Left lung (tissue), 10 donors: ENCODE data around the gene PHACTR1. TPM values are rescaled to one million over a fixed set of nuclear protein-coding genes. Genes with fewer than 3 reads are reported as not detected.

Source experiments
- ATAC-seq: fragments of 200-7000 bp; cut with Tn5 transposase; one replicate; pipeline ENCODE4 v1.9.1; 2020; ENCODE audit warnings: moderate library complexity
- DNase-seq, 4 donors: peaks; one replicate each; pipeline ENCODE4 v3.0.0-alpha.2; 2013 to 2020
- H3K27ac ChIP-seq, 2 donors: fragments of 200-600 bp; sonication (generic) in 1 of 2; one replicate each; pipeline versions ENCODE4 v1.5.0 to v1.8.0; 2020 to 2021
- H3K27me3 ChIP-seq, 2 donors: fragments of 200-600 bp; sonication (generic) in 1 of 2; one replicate each; pipeline versions ENCODE4 v1.5.0 to v1.8.0; 2020 to 2021
- H3K36me3 ChIP-seq, 2 donors: fragments of 200-600 bp; sonication (generic) in 1 of 2; one replicate each; pipeline versions ENCODE4 v1.5.0 to v1.8.0; 2020 to 2021
- H3K4me1 ChIP-seq, 2 donors: fragments of 200-600 bp; one replicate each; pipeline ENCODE4 v1.8.0; 2021
- H3K4me3 ChIP-seq, 2 donors: fragments of 200-600 bp; sonication (generic) in 1 of 2; one replicate each; pipeline versions ENCODE4 v1.5.0 to v1.8.0; 2020 to 2021; ENCODE audit warnings: mild to moderate bottlenecking in 1 of 2
- H3K9me3 ChIP-seq, 2 donors: fragments of 200-600 bp; sonication (generic) in 1 of 2; one replicate each; pipeline versions ENCODE4 v1.5.0 to v1.8.0; 2020 to 2021
- CTCF ChIP-seq, 2 donors: fragments of 200-600 bp; sonication (generic) in 1 of 2; IDR thresholded peaks; one replicate each; pipeline versions ENCODE4 v1.5.0 to v1.8.0; 2021; ENCODE audit warnings: antibody characterized with exemption in 2 of 2
- intact Hi-C, 2 donors: fragments of 100-400 bp; cut with DNase I; formaldehyde crosslinking; loops; one replicate each; pipeline versions ENCODE4 v1.11.2 to v1.14.2; 2022
- polyA plus RNA-seq, 6 donors: library from polyadenylated mRNA; unstranded; fragments of 120-200 nt; gene quantifications; one replicate each; pipeline ENCODE4 v1.2.1, GENCODE V29; 2013; ENCODE audit not compliant: insufficient read length in 6 of 6
- total RNA-seq, 2 donors: library from RNA; stranded (reverse); fragmentation: NEBNext Ultra II Directional; extraction: Animal tissue kit (Norgen Biotek cat#: 25700); gene quantifications; one replicate each; pipeline ENCODE4 v1.2.1, GENCODE V29; 2021
- donor health status: DM: no; HTN: yes; CAD: no.
- donor health status: DM: no; HTN: no; CAD: no.

The PHACTR1 gene
- total and polyA plus RNA-seq, 8 donors: 12.1 to 53.3 (median 15.8) TPM

- Histone ChIP-seq H3K27me3 (no peaks in the 10 kb centered on the region), H3K36me3 (no peaks in the 10 kb centered on the region), H3K4me1 (peaks cover 0 to 46% of the 10 kb centered on the region in 2 donors), H3K9me3 (no peaks in the 10 kb centered on the region), H3K4me3 (no peak overlapping the region), H3K27ac (peak overlapping the region in 1 of 2 donors; percentile 53)
- no peak for DNase-seq
- intact Hi-C loops: no loop called here
- ATAC-seq: no peak
- TF ChIP-seq CTCF (IDR thresholded peaks at IDR 0.05): no peak
Measured at GRCh38 chr6:13252790-13253189, 536.2 kb downstream of the PHACTR1 start.

GRCh38 chr6:13253272-13253671, 536.7 kb downstream of the PHACTR1 start:
- no peaks in the 10 kb centered on the region for H3K9me3 ChIP-seq
- intact Hi-C loops: no loop called here
- H3K27ac ChIP-seq: peak overlapping the region in 1 of 2 donors; percentile 53
- peak; percentile 44 for ATAC-seq
- DNase-seq: no peak
- TF ChIP-seq CTCF (IDR thresholded peaks at IDR 0.05): no peak
- no peaks in the 10 kb centered on the region for H3K36me3 ChIP-seq
- no peaks in the 10 kb centered on the region for H3K27me3 ChIP-seq
- H3K4me3 ChIP-seq: no peak overlapping the region
- H3K4me1 ChIP-seq: peaks cover 0 to 46% of the 10 kb centered on the region in 2 donors

GRCh38 chr6:13256266-13257001, 539.9 kb downstream of the PHACTR1 start:
- H3K27ac ChIP-seq: peak overlapping the region in 1 of 2 donors; percentile 74
- no peaks in the 10 kb centered on the region for H3K27me3 ChIP-seq
- peak; percentile 32 for ATAC-seq
- H3K36me3 ChIP-seq: no peaks in the 10 kb centered on the region
- no peaks in the 10 kb centered on the region for H3K9me3 ChIP-seq
- H3K4me3 ChIP-seq: no peak overlapping the region
- intact Hi-C loops: no loop called here
- no peak for TF ChIP-seq CTCF (IDR thresholded peaks at IDR 0.05)
- no peak for DNase-seq
- peaks cover 0 to 52% of the 10 kb centered on the region in 2 donors for H3K4me1 ChIP-seq

- intact Hi-C loops: no loop called here
- Histone ChIP-seq H3K27me3 (no peaks in the 10 kb centered on the region), H3K27ac (no peak overlapping the region), H3K9me3 (no peaks in the 10 kb centered on the region), H3K4me1 (peaks cover 0 to 52% of the 10 kb centered on the region in 2 donors), H3K4me3 (no peak overlapping the region), H3K36me3 (no peaks in the 10 kb centered on the region)
- ATAC-seq: no peak
- DNase-seq: no peak
- TF ChIP-seq CTCF (IDR thresholded peaks at IDR 0.05): no peak
Measured at GRCh38 chr6:13259393-13259792, 542.8 kb downstream of the PHACTR1 start.

GRCh38 chr6:13260101-13260598, 543.6 kb downstream of the PHACTR1 start:
- H3K27ac ChIP-seq: no peak overlapping the region
- no peaks in the 10 kb centered on the region for H3K36me3 ChIP-seq
- peaks cover 0 to 47% of the 10 kb centered on the region in 2 donors for H3K4me1 ChIP-seq
- no peak for DNase-seq
- intact Hi-C loops: no loop called here
- no peaks in the 10 kb centered on the region for H3K9me3 ChIP-seq
- no peak overlapping the region for H3K4me3 ChIP-seq
- ATAC-seq: no peak
- no peak for TF ChIP-seq CTCF (IDR thresholded peaks at IDR 0.05)
- H3K27me3 ChIP-seq: no peaks in the 10 kb centered on the region
